ENCODE results near the gene SNW1. TPM values are rescaled to one million over a fixed set of nuclear protein-coding genes. Genes with fewer than 3 reads are reported as not detected.
"Not testable (repeated sequence)": the region's sequence is repeated elsewhere in the genome, so short reads cannot be mapped to it uniquely, and the experiment has no call there.

Gene SNW1
- total RNA-seq, 1 donor, result 55.7 TPM

DNA sequence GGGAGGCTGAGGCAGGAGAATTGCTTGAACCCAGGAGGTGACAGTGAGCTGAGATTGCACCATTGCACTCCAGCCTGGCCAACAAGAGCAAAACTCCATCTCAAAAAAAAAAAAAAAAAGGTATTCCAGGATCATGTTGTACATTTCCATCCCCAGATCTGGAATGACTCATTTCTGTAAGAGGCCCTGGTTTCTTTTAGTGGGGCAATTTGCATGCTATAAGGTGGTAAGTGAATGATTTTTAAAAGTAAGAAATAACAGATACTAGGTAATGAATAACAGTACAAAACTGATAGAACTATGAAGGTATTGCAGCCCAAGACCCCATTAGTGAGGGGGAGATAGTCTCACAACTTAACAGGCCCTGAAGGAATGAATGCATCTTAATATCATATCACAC is 21.2 kb upstream of the SNW1 start:
- TF ChIP-seq, protein P1, sequence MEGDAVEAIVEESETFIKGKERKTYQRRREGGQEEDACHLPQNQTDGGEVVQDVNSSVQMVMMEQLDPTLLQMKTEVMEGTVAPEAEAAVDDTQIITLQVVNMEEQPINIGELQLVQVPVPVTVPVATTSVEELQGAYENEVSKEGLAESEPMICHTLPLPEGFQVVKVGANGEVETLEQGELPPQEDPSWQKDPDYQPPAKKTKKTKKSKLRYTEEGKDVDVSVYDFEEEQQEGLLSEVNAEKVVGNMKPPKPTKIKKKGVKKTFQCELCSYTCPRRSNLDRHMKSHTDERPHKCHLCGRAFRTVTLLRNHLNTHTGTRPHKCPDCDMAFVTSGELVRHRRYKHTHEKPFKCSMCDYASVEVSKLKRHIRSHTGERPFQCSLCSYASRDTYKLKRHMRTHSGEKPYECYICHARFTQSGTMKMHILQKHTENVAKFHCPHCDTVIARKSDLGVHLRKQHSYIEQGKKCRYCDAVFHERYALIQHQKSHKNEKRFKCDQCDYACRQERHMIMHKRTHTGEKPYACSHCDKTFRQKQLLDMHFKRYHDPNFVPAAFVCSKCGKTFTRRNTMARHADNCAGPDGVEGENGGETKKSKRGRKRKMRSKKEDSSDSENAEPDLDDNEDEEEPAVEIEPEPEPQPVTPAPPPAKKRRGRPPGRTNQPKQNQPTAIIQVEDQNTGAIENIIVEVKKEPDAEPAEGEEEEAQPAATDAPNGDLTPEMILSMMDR (IDR thresholded peaks at IDR 0.05; ENCODE audit: insufficient read depth, low read length), result no peak
- peak; percentile 12 for DNase-seq (ENCODE audit: low read depth)
- no peak overlapping the region for H3K4me3 ChIP-seq (ENCODE audit: low read depth, low read length)

DNA sequence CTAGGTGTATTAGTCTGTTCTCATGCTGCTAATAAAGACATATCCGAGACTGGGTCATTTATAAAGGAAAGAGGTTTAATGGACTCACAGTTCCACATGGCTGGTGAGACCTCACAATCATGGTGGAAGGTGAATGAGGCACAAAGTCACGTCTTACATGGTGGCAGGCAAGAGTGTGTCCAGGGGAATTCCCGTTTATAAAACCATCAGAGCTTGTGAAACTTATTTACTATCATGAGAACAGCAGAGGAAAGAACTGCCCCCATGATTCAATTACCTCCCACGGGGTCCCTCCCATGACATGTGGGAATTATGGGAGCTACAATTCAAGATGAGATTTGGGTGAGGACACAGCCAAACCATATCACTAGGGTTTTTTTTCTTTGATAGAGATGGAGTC is 13.0 kb upstream of the SNW1 start:
- not testable (repeated sequence) for DNase-seq (ENCODE audit: low read depth)

DNA sequence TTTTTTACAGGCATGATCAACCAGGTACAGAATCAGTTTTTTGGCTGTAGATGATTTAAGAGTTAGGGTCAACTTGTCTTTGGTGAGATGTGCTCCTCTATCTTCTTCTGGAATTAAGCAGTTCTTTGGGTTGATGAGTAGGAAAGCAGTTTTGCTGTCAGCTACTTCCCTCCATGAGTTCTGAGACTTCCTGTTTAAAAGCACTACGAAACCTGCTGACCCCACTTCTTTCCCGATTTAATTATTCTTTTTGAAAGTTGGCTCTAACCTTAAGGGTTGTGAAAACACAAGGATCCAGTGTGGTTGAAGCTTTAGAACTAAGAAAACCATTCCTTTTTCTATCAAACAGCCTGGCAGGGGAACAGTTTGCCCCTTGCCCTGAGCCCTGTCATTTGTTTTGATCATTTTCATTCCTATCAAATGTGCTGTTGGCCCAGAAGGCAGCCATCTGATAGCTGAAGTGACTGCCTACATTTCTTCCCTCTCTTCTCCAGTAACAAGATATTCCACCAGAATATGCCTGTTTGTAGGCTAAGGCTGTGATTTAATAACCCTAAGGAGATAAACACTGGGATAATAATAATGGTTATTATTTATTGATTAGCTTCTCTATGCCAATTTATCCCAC is 7.6 kb upstream of the SNW1 start:
- DNase-seq (ENCODE audit: low read depth), result not testable (repeated sequence)

More for the DNA sequence above, 13.0 kb upstream of the SNW1 start:
- H3K4me3 ChIP-seq (ENCODE audit: low read depth, low read length), result not testable (repeated sequence)

DNA sequence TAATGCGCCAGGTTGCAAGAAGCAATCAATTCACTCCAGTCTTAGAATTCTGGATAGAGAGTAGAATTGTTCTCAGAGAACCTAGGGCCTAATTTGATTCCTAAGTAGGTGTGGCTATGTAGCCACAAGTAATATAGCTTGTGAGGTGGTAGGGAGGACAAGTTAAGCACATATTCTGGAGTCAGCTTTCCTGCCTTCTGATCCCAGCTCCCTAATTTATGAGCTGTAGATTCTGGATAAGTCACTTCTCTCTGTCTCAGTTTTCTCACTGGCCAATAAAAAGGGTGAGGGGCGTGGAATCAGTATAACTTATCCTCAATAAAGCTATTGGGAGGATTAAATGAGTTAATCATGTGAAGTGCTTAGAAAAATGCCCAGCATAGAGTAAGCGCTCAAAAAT is 3.0 kb upstream of the SNW1 start:
- no peak overlapping the region for H3K4me3 ChIP-seq (ENCODE audit: low read depth, low read length)
- no peak for DNase-seq (ENCODE audit: low read depth)
- TF ChIP-seq, protein P1 (IDR thresholded peaks at IDR 0.05; ENCODE audit: insufficient read depth, low read length), result no peak

More for the DNA sequence above, 7.6 kb upstream of the SNW1 start:
- not testable (repeated sequence) for H3K4me3 ChIP-seq (ENCODE audit: low read depth, low read length)

DNA sequence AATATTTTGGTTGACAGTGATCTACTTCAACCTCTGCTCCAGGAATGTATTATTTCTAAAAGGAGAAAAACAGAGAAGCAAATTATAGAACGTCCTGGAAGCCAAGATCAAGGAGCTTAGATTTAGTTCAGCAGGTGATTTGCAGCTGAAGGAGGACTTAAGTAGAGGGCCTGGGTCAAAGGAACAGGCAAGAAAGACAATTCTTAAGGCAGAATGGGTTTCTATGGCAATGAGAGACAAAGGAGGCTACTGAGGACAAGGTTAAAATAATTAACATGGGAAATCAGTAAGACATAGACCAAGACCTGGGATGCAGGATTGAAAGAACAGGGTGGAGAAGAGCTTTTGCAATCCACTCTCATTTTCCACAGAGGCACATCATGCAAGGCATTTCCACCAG is 2.4 kb upstream of the SNW1 start:
- TF ChIP-seq, protein P1 (IDR thresholded peaks at IDR 0.05; ENCODE audit: insufficient read depth, low read length), result no peak
- H3K4me3 ChIP-seq (ENCODE audit: low read depth, low read length), result no peak overlapping the region
- DNase-seq (ENCODE audit: low read depth), result no peak

DNA sequence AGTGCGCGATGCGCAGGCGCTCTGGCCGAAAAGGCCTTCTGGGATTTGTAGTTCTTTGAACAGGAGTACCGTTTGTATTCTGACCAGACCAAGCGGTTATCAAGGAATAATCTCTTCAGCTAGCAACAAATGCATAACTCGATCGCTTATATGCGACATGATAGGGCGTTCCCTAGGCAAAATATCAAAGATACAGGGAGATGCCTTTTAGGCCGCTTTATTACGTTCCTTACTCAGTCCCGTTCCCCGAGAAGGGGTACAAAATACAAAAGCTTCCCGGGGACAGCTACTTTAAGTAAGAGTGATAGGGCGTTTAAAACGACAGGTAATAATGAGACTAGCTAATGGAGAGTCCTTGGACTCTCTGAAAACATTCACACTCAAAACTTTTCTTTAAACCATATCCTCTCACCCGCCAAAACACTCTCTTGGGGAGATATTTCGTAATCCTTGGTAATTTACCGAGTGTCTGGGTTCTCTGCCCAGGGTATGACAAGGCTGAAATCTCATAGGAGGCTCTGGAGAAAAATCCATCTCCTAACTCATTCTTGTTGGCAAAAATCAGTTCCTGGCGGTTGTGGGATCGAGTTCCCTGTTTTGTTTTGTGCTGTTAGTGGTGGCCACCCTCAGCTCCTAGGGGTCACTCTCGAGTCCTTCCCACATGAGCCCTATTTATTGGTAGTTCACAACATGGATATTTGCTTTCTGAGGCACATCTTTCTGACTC is 412 bp upstream of the SNW1 start:
- TF ChIP-seq, protein P1 (IDR thresholded peaks at IDR 0.05; ENCODE audit: insufficient read depth, low read length), result peak; percentile 30
- H3K4me3 ChIP-seq (ENCODE audit: low read depth, low read length), result peak overlapping the region; percentile 91
- DNase-seq (ENCODE audit: low read depth), result peak; percentile 96

DNA sequence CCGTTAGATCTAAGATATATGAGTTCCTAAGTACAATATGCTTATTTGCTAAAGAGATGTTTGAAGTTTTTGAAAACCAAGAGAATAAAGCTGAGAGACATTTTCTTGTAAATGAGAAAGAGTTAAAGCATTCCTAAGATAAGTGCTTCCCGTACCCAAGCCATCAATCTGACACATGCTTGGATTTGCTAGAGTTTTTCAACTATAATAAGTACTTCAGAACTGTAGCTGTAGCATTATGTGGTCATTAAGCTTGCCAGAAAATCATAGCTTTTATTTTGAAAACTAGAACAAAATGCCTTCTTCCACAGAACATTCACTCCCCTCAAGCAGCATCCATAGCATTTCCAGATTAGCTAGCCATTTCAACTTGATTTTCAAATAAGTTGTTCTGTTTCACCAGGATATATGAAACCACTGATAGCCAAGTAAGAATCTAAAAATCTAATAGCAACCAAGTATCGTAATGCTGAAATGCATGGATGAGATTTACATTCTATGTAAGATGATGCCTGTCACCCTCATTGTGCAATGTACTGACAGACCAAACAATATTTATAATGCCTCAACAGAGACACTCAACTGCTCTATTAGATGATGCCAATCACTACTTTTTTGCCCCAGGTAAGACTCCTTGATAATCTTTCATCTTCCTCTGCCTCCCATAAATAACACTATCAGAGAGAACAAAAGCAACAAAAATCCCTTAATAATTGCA is 8.0 kb downstream of the SNW1 start:
- TF ChIP-seq, protein P1 (IDR thresholded peaks at IDR 0.05; ENCODE audit: insufficient read depth, low read length), result no peak
- DNase-seq (ENCODE audit: low read depth), result peak; percentile 47
- H3K4me3 ChIP-seq (ENCODE audit: low read depth, low read length), result no peak overlapping the region
